PC-9 (cell line): ENCODE results near the gene ARHGEF28. TPM values are rescaled to one million over a fixed set of nuclear protein-coding genes. Genes with fewer than 3 reads are reported as not detected.

Experiments used
- BruUV-seq: library from RNA; stranded (reverse); fragments of 400-500 nt; replicated peaks from 2 replicates; lab custom pipeline; 2021; lab: Mats Ljungman, UMichigan
- CTCF ChIA-PET: fragments of 300-600 bp; sonication (Branson Sonifier 250); formaldehyde crosslinking; loops from one replicate; lab custom pipeline; 2022; ENCODE audit warnings: antibody characterized with exemption; lab: Charles Lee
- POLR2A ChIA-PET: fragments of 300-600 bp; sonication (Branson Sonifier 250); formaldehyde crosslinking; loops from one replicate; lab custom pipeline; 2022; ENCODE audit warnings: antibody characterized with exemption; ENCODE audit not compliant: unreplicated experiment; lab: Charles Lee
- DNase-seq, 2 experiments: peaks; one replicate each; pipeline versions ENCODE4 v3.0.0 to v3.0.0-alpha.2; 2015 to 2022; ENCODE audit warnings: mixed read lengths in 1 of 2
- H2AFZ ChIP-seq: fragments of 200-600 bp; sonication (generic); 2 replicates; pipeline ENCODE4 v1.8.1; 2017; ENCODE audit warnings: antibody characterized with exemption
- H3F3A ChIP-seq: fragments of 200-600 bp; sonication (generic); 2 replicates; pipeline ENCODE4 v1.8.1; 2017; ENCODE audit warnings: antibody characterized with exemption, mild to moderate bottlenecking, low read depth; ENCODE audit not compliant: insufficient read depth
- H3K27ac ChIP-seq: fragments of 200-600 bp; sonication (generic); 2 replicates; pipeline ENCODE4 v1.6.1; 2016; ENCODE audit warnings: mixed run types
- H3K27me3 ChIP-seq: fragments of 200-600 bp; sonication (generic); 2 replicates; pipeline ENCODE4 v1.6.1; 2016; ENCODE audit warnings: low read depth, mixed run types; ENCODE audit not compliant: insufficient read depth
- H3K36me3 ChIP-seq: fragments of 200-600 bp; sonication (generic); 2 replicates; pipeline ENCODE4 v1.6.1; 2016; ENCODE audit warnings: low read depth, mixed run types
- H3K4me1 ChIP-seq: fragments of 200-600 bp; sonication (generic); replicated peaks from 2 replicates; pipeline ENCODE4 v1.6.1; 2016; ENCODE audit warnings: mixed run types; ENCODE audit not compliant: insufficient read depth
- H3K4me2 ChIP-seq: fragments of 200-600 bp; sonication (generic); 2 replicates; pipeline ENCODE4 v1.6.1; 2017; ENCODE audit warnings: mixed run types
- H3K4me3 ChIP-seq: fragments of 200-600 bp; sonication (generic); 2 replicates; pipeline ENCODE4 v1.6.1; 2016; ENCODE audit warnings: mixed run types
- H3K79me2 ChIP-seq: fragments of 200-600 bp; sonication (generic); 2 replicates; pipeline ENCODE4 v1.6.1; 2017; ENCODE audit warnings: low read depth, mixed run types
- H3K9me2 ChIP-seq: fragments of 200-600 bp; sonication (generic); 2 replicates; pipeline ENCODE4 v1.8.1; 2017; ENCODE audit warnings: mild to moderate bottlenecking; ENCODE audit not compliant: insufficient read depth
- H3K9me3 ChIP-seq: fragments of 200-600 bp; sonication (generic); 2 replicates; pipeline ENCODE4 v1.8.1; 2016; ENCODE audit warnings: low read depth; ENCODE audit not compliant: insufficient read depth
- H4K20me1 ChIP-seq: fragments of 200-600 bp; sonication (generic); 2 replicates; pipeline ENCODE4 v1.8.1; 2017; ENCODE audit not compliant: insufficient read depth
- EZH2 ChIP-seq: fragments of 200-600 bp; sonication (generic); IDR thresholded peaks from 2 replicates; pipeline ENCODE4 v1.8.0; 2017; ENCODE audit warnings: antibody characterized with exemption, low read depth
- intact Hi-C: fragments of 100-400 bp; cut with micrococcal nuclease; formaldehyde crosslinking; loops from one replicate; pipeline ENCODE4 v1.10.0; 2022; ENCODE audit not compliant: unreplicated experiment
- total RNA-seq: library from RNA; stranded (reverse); gene quantifications from 2 replicates; pipeline ENCODE4 v1.2.3, GENCODE V29; 2021
- TF ChIP-seq, protein P1 (sequence below): fragments of 200-600 bp; sonication (generic); conservative IDR thresholded peaks from 2 replicates; pipeline ENCODE4 v1.6.1; 2017; ENCODE audit warnings: mixed run types, antibody characterized with exemption, mild to moderate bottlenecking, moderate library complexity

Gene ARHGEF28
- total RNA-seq, 1 experiment from 2014 or later = 77.5 TPM

DNA sequence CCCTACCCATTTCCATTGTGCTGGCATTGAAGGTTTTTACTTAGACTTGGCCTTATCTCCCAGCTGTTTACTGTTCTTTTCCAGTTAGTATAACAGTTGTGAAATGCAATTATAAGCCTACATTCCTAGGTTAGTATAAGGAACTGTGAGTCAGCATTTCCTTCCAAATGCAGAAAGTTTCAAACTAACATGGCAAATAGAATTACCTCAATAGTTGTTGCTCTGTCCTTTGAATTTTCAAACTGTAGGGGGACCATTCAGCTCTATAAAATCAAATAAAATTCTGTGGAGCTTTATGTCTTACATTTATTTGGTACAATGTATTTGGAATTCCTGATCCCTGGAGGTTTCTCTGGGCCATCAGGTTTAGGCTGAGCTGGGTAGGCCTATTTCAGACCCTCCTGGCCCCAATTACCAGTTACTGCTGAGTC is 47.2 kb downstream of the ARHGEF28 start:
- Histone ChIP-seq H3K4me1 (peaks cover 39% of the 10 kb centered on the region), H3K27ac (peak overlapping the region; percentile 91), H3K4me3 (0 out of 2 replicates have a peak overlapping the region, but pooled peaks have one; percentile 1), H2AFZ (no peak overlapping the region), H3F3A (peaks cover 19% of the 10 kb centered on the region), H3K79me2 (peaks cover 84% of the 10 kb centered on the region), H3K4me2 (peak overlapping the region; percentile 57), H3K9me3 (no peaks in the 10 kb centered on the region; the same call in 1 of the 2 replicates), H3K36me3 (peaks cover 17% of the 10 kb centered on the region; the same call in 1 of the 2 replicates), H3K27me3 (no peaks in the 10 kb centered on the region), H4K20me1 (no peaks in the 10 kb centered on the region), H3K9me2 (no peaks in the 10 kb centered on the region)
- CTCF ChIA-PET = no interaction called here
- no TSS peak for BruUV-seq
- DNase-seq = peak in 1 of 2 experiments; percentile 85
- POLR2A ChIA-PET = interaction anchor here (0.6 kb wide), 2 partner anchors 22 to 1607 kb away, joined by 3 to 12 read pairs; no protein-coding TSS in a partner anchor
- no peak for TF ChIP-seq EZH2
- TF ChIP-seq, protein P1, sequence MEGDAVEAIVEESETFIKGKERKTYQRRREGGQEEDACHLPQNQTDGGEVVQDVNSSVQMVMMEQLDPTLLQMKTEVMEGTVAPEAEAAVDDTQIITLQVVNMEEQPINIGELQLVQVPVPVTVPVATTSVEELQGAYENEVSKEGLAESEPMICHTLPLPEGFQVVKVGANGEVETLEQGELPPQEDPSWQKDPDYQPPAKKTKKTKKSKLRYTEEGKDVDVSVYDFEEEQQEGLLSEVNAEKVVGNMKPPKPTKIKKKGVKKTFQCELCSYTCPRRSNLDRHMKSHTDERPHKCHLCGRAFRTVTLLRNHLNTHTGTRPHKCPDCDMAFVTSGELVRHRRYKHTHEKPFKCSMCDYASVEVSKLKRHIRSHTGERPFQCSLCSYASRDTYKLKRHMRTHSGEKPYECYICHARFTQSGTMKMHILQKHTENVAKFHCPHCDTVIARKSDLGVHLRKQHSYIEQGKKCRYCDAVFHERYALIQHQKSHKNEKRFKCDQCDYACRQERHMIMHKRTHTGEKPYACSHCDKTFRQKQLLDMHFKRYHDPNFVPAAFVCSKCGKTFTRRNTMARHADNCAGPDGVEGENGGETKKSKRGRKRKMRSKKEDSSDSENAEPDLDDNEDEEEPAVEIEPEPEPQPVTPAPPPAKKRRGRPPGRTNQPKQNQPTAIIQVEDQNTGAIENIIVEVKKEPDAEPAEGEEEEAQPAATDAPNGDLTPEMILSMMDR = no peak
- intact Hi-C loops = no loop called here

DNA sequence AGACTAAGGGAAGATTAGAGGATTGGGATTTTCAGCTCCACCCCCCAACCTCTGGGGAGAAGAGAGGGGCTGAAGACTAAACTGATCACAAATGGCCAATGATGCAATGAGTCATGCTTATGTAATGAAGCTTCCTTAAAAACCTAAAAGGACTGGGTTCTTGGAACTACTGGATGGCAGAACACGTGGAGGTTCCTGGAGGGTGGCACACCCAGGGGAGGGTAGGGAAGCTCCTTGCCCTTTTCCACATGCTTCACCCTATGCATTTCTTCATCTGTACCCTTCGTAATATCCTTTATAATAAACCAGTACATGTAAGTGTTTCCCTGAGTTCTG is 48.6 kb downstream of the ARHGEF28 start:
- no peak for TF ChIP-seq EZH2
- TF ChIP-seq, protein P1 = no peak
- Histone ChIP-seq H3K36me3 (peaks cover 17% of the 10 kb centered on the region; the same call in 1 of the 2 replicates), H3K27me3 (no peaks in the 10 kb centered on the region), H3K4me1 (peaks cover 30% of the 10 kb centered on the region), H3K4me3 (no peak overlapping the region), H4K20me1 (no peaks in the 10 kb centered on the region), H3K9me3 (no peaks in the 10 kb centered on the region; the same call in 1 of the 2 replicates), H2AFZ (no peak overlapping the region), H3K79me2 (peaks cover 78% of the 10 kb centered on the region), H3K4me2 (no peak overlapping the region), H3K27ac (0 out of 2 replicates have a peak overlapping the region, but pooled peaks have one; percentile 91), H3F3A (peaks cover 23% of the 10 kb centered on the region), H3K9me2 (no peaks in the 10 kb centered on the region)
- ChIA-PET CTCF (no interaction called here), POLR2A (interaction anchor here (0.7 kb wide), 1 partner anchor 49 kb away, joined by 22 read pairs; no protein-coding TSS in a partner anchor)
- DNase-seq = no peak
- intact Hi-C loops = no loop called here
- no TSS peak for BruUV-seq

GRCh38 chr5:73678322-73678740 is 52.3 kb downstream of the ARHGEF28 start:
- DNase-seq = no peak
- no TSS peak for BruUV-seq
- H3K36me3 ChIP-seq = peaks cover 19% of the 10 kb centered on the region

More at GRCh38 chr5:73678322-73678740, 52.3 kb downstream of the ARHGEF28 start:
- Histone ChIP-seq H3K79me2 (peaks cover 63% of the 10 kb centered on the region), H2AFZ (no peak overlapping the region), H3K4me3 (no peak overlapping the region), H3K4me1 (peaks cover 14% of the 10 kb centered on the region), H3K9me3 (no peaks in the 10 kb centered on the region), H3K9me2 (no peaks in the 10 kb centered on the region), H3K27ac (0 out of 2 replicates have a peak overlapping the region, but pooled peaks have one; percentile 23), H3F3A (peaks cover 4% of the 10 kb centered on the region; the same call in 1 of the 2 replicates), H3K27me3 (no peaks in the 10 kb centered on the region), H4K20me1 (no peaks in the 10 kb centered on the region), H3K4me2 (no peak overlapping the region)
- intact Hi-C loops = no loop called here
- TF ChIP-seq, protein P1 = no peak
- TF ChIP-seq EZH2 = no peak
- ChIA-PET POLR2A (no interaction called here), CTCF (no interaction called here)
